Mammary epithelial cell (primary cell): ENCODE data around the gene VNN1.

Source experiments
- CTCF ChIP-seq, 2 donors: IDR thresholded peaks in 1 of 2; conservative IDR thresholded peaks in 1 of 2; 2 replicates each; pipeline ENCODE4 v1.5.1; 2011 to 2012; ENCODE audit warnings: inconsistent platforms in 2 of 2, low read length in 2 of 2, mild to moderate bottlenecking in 2 of 2, control low read depth in 1 of 2, low read depth in 1 of 2; ENCODE audit not compliant: insufficient read depth in 1 of 2; ENCODE audit errors: extremely low read depth in 1 of 2
- EZH2 ChIP-seq: IDR thresholded peaks from 2 replicates; pipeline ENCODE4 v1.6.1; 2012; ENCODE audit warnings: low read length, inconsistent platforms, borderline replicate concordance

- TF ChIP-seq EZH2 (no peak), CTCF (conservative IDR thresholded peaks at IDR 0.05 in 1 of 2, IDR thresholded peaks at IDR 0.05 in 1 of 2; ENCODE audit: extremely low read depth in 1 of 2, insufficient read depth in 1 of 2, low read depth in 1 of 2, low read length in 2 of 2) (no peak)
These were observed 65.0 kb downstream of the VNN1 start for GRCh38 chr6:132648828-132649227.
